Breast epithelium (tissue), 4 donors: ENCODE measurements around the gene DOC2B. TPM values are rescaled to one million over a fixed set of nuclear protein-coding genes. Genes with fewer than 3 reads are reported as not detected.
"Not testable (repeated sequence)": the region's sequence is repeated elsewhere in the genome, so short reads cannot be mapped to it uniquely, and the experiment has no call there.

Experiments
- DNase-seq, 2 donors: peaks; one replicate each; pipeline ENCODE4 v3.0.0-alpha.2; 2019; ENCODE audit warnings: low spot score in 2 of 2
- H3K27ac ChIP-seq, 2 donors: fragments of 200-600 bp; sonication (generic) in 1 of 2; one replicate each; pipeline ENCODE4 v1.5.1; 2016 to 2019; ENCODE audit warnings: mild to moderate bottlenecking in 1 of 2
- H3K27me3 ChIP-seq, 2 donors: fragments of 200-600 bp; sonication (generic) in 1 of 2; one replicate each; pipeline versions ENCODE4 v1.5.1 to v1.6.0; 2017 to 2019; ENCODE audit warnings: control low read depth in 1 of 2, mild to moderate bottlenecking in 1 of 2
- H3K36me3 ChIP-seq: fragments of 200-600 bp; one replicate; pipeline ENCODE4 v1.5.1; 2019
- H3K4me1 ChIP-seq, 2 donors: fragments of 200-600 bp; sonication (generic); one replicate each; pipeline ENCODE4 v1.5.1; 2016 to 2019; ENCODE audit warnings: control low read depth in 1 of 2
- H3K4me3 ChIP-seq, 3 donors: fragments of 200-600 bp; sonication (generic); 1 replicate in 2 of 3; 2 replicates in 1 of 3; pipeline ENCODE4 v1.5.1; 2016 to 2019; ENCODE audit warnings: mild to moderate bottlenecking in 3 of 3, moderate library complexity in 2 of 3
- H3K9me3 ChIP-seq, 2 donors: fragments of 200-600 bp; sonication (generic) in 1 of 2; one replicate each; pipeline ENCODE4 v1.5.1; 2016 to 2019; ENCODE audit warnings: control low read depth in 1 of 2
- POLR2A ChIP-seq: fragments of 450-650 bp; IDR thresholded peaks from one replicate; pipeline ENCODE4 v1.6.1; 2016; ENCODE audit warnings: antibody characterized with exemption, mild to moderate bottlenecking, moderate library complexity
- POLR2AphosphoS5 ChIP-seq, 3 donors: sonication (generic); formaldehyde crosslinking; IDR thresholded peaks; one replicate each; pipeline ENCODE4 v1.6.1; 2017; ENCODE audit warnings: antibody characterized with exemption in 3 of 3
- intact Hi-C: fragments of 100-400 bp; cut with DNase I; formaldehyde crosslinking; loops from one replicate; pipeline ENCODE4 v1.15.1; 2023; ENCODE audit warnings: low total_unique reads
- total RNA-seq, 3 donors: library from RNA; depleted of rRNA; stranded (reverse); fragments of >200 nt; gene quantifications; one replicate each; pipeline ENCODE4 v1.1.0, GENCODE V29; 2016
- TF ChIP-seq, protein P1 (sequence below), 3 donors: fragments of 450-650 bp; IDR thresholded peaks; one replicate each; pipeline ENCODE4 v1.5.1; 2016 to 2017; ENCODE audit warnings: antibody characterized with exemption in 3 of 3, mild to moderate bottlenecking in 3 of 3, moderate library complexity in 3 of 3

The DOC2B gene
- total RNA-seq, 3 donors from 2014 or later, result 5.9 to 22.9 (median 6.7) TPM

DNA sequence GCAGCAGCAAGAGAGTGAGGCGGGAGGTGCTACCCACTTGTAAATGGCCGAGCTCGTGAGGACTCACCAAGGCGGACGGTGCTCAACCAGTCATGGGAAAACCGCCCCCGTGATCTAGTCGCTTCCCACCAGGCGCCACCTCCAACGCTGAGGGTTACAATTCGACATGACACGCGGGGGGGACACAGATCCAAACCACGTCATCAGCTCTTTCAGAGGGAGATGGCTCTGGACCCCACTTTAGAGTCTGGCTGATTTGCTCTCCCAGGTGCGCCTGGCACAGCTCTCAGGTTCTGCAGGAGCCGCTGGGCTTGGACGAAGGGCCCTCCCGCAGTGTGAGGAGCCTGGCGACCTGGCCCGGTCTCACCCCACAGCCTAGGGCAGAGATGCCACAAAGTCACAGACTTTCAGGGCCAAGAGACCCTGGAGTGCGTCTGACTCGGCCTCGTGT, 21.1 kb upstream of the DOC2B start:
- intact Hi-C loops, result no loop called here
- Histone ChIP-seq H3K4me1 (no peaks in the 10 kb centered on the region), H3K9me3 (no peaks in the 10 kb centered on the region)

DNA sequence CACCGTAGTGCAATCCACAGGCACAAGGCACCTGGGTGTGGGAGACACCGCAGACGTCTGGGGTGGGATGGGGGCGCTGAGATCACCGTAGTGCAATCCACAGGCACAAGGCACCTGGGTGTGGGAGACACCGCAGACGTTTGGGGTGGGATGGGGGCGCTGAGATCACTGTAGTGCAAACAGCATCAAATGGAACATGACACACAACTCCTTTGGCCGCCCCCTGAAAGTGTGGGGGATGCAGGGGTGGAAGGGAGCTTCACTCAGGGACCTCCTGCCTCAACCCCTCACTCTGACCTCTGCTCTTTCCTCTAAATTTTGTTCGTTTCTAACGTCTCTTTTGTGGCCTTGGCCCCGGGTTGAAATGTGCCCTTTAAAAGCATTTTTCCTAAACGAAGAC, 20.3 kb upstream of the DOC2B start:
- H3K4me3 ChIP-seq, H3K36me3 ChIP-seq, H3K9me3 ChIP-seq, H3K27ac ChIP-seq, H3K4me1 ChIP-seq, intact Hi-C loops, DNase-seq, H3K27me3 ChIP-seq: not testable (repeated sequence)

More for the DNA sequence above, 21.1 kb upstream of the DOC2B start:
- Histone ChIP-seq H3K4me3 (no peak overlapping the region), H3K36me3 (no peaks in the 10 kb centered on the region), H3K27me3 (no peaks in the 10 kb centered on the region), H3K27ac (no peak overlapping the region)
- DNase-seq, result no peak
- TF ChIP-seq POLR2A (no peak), POLR2AphosphoS5 (IDR thresholded peaks at IDR 0.05) (no peak)
- TF ChIP-seq, protein P1, sequence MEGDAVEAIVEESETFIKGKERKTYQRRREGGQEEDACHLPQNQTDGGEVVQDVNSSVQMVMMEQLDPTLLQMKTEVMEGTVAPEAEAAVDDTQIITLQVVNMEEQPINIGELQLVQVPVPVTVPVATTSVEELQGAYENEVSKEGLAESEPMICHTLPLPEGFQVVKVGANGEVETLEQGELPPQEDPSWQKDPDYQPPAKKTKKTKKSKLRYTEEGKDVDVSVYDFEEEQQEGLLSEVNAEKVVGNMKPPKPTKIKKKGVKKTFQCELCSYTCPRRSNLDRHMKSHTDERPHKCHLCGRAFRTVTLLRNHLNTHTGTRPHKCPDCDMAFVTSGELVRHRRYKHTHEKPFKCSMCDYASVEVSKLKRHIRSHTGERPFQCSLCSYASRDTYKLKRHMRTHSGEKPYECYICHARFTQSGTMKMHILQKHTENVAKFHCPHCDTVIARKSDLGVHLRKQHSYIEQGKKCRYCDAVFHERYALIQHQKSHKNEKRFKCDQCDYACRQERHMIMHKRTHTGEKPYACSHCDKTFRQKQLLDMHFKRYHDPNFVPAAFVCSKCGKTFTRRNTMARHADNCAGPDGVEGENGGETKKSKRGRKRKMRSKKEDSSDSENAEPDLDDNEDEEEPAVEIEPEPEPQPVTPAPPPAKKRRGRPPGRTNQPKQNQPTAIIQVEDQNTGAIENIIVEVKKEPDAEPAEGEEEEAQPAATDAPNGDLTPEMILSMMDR (IDR thresholded peaks at IDR 0.05), result no peak

DNA sequence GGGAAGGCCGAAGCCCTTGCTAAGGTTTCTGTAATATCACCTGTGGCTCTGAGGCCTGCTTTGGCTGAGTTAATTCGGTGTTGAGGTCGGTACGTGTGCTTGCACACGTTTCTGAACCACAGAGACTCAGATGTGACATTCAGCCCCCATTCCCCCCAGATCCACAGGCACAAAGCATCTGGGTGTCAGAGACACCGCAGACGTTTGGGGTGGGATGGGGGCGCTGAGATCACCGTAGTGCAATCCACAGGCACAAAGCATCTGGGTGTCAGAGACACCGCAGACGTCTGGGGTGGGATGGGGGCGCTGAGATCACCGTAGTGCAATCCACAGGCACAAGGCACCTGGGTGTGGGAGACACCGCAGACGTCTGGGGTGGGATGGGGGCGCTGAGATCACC, 19.8 kb upstream of the DOC2B start:
- H3K4me1 ChIP-seq, DNase-seq, intact Hi-C loops, H3K4me3 ChIP-seq, H3K27me3 ChIP-seq, H3K9me3 ChIP-seq, H3K36me3 ChIP-seq, H3K27ac ChIP-seq: not testable (repeated sequence)

DNA sequence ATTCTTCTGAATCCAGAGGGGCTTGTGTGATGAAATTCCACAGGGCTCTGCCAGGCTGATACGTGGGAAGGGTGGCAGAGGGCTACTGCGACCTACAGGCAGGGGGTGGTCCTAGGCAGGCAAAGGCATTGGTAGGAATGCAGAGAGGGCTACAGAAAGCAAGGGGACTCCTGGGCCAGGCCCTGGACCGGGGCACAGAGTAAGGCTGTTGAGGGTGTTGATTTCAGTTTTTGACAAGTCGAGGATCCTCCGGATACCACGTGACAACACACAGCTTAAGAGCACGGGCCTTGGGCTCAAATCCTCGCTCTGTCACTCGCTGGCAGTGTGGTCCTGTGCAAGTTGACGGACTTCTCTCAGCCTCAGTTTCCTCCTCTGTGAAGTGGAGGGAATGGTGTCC, 19.1 kb upstream of the DOC2B start:
- Histone ChIP-seq H3K4me3 (no peak overlapping the region), H3K27ac (peak overlapping the region in 1 of 2 donors; percentile 2), H3K4me1 (no peaks in the 10 kb centered on the region), H3K27me3 (no peaks in the 10 kb centered on the region), H3K36me3 (no peaks in the 10 kb centered on the region), H3K9me3 (no peaks in the 10 kb centered on the region)
- no peak for DNase-seq
- TF ChIP-seq, protein P1 (IDR thresholded peaks at IDR 0.05), result no peak
- intact Hi-C loops, result no loop called here

DNA sequence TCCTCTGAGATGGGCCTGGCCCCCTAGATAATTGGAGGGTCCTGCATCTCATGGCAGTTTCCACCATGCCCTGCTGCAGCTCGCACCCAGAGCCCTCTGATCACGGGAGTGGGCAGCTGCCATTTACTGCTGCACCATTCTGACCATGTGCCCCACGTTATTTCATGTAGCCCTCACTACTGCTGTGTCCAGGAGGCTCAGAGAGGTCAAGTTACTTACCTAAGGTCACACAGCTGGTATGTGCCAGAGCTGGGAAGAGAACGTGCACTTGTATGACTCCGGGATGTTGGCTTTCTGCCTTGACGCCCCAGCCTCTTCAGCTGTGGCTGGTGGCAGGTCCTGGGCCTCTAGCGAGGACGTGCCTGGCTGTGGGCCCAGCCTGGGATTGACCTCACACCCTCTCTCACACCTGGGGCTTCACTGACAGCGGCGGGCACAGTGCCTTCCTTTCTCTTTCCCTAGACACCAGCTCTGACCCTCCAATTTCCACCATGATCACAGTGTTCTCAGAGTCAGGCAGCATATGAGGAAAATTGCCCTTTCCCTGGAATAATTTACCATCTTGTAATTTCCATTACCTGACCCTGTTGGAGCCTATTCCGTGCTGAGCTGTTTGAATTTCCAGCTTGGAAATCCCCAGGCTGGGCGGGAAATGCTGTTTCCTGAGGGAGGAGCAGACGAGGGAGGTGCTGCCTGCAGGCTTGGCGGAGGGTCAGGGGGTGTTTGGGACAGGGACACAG, 18.5 kb upstream of the DOC2B start:
- intact Hi-C loops, result no loop called here
- TF ChIP-seq POLR2AphosphoS5 (IDR thresholded peaks at IDR 0.05), result peak in 1 of 3 donors; percentile 40
- TF ChIP-seq, protein P1 (IDR thresholded peaks at IDR 0.05), result no peak
- peak in 1 of 2 donors; percentile 64 for DNase-seq
- Histone ChIP-seq H3K4me3 (peak overlapping the region in 1 of 3 donors; percentile 37), H3K9me3 (no peaks in the 10 kb centered on the region), H3K36me3 (no peaks in the 10 kb centered on the region), H3K27me3 (peaks cover 0 to 4% of the 10 kb centered on the region in 2 donors), H3K27ac (peak overlapping the region in 1 of 2 donors; percentile 64), H3K4me1 (no peaks in the 10 kb centered on the region)

DNA sequence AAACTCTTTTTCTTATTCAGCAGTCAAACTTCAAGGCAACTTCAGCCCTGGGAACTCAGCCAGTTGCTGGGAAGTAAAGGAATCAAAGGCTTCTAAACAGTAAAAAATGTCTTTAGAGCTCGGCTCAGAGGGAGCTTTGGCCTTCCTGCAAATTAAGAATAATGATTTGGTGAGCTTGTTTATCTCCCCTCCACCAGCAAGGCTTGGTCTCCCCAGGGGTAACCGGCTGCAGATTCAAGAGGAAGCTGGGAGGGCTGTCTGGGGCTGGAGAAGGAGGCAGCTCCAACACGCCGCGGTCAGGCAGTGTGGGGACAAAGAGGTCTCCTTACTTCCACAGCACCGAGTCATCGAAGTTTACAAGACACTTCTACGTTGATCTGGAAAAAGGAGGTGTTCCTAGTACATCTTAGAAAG, 17.7 kb upstream of the DOC2B start:
- no peak for TF ChIP-seq POLR2AphosphoS5 (IDR thresholded peaks at IDR 0.05)
- TF ChIP-seq, protein P1 (IDR thresholded peaks at IDR 0.05), result no peak
- TF ChIP-seq POLR2A, result no peak
- H3K4me1 ChIP-seq, result no peaks in the 10 kb centered on the region
- H3K9me3 ChIP-seq, result no peaks in the 10 kb centered on the region
- peak overlapping the region in 1 of 2 donors; percentile 64 for H3K27ac ChIP-seq
- no peaks in the 10 kb centered on the region for H3K36me3 ChIP-seq
- DNase-seq, result no peak
- intact Hi-C loops, result no loop called here
- peaks cover 0 to 4% of the 10 kb centered on the region in 2 donors for H3K27me3 ChIP-seq
- peak overlapping the region in 1 of 3 donors; percentile 35 for H3K4me3 ChIP-seq

DNA sequence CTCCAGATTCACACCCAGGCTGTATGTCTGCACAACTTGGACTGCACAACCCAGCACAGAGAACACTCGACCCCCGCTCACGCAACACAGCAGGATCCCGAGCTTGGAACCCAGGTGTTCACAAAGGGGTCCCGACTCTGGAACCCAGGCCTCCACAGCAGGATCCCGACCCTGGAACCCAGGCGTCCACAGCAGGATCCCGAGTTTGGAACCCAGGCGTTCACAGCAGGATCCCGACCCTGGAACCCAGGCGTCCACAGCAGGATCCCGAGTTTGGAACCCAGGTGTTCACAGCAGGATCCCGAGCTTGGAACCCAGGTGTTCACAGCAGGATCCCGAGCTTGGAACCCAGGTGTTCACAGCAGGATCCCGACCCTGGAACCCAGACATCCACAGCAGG, 16.8 kb upstream of the DOC2B start:
- H3K4me1 ChIP-seq, DNase-seq, intact Hi-C loops, H3K27ac ChIP-seq, H3K9me3 ChIP-seq, H3K4me3 ChIP-seq, H3K27me3 ChIP-seq, H3K36me3 ChIP-seq: not testable (repeated sequence)
